Activated CD8-positive, alpha-beta memory T cell treated with anti-CD3 and anti-CD28 coated beads for 4 hours (primary cell): ENCODE data around the gene BBIP1.

Source experiments
- DNase-seq, 2 donors: peaks; one replicate each; pipeline ENCODE4 v3.0.0-alpha.2; 2020; ENCODE audit warnings: low read depth in 2 of 2

The BBIP1 gene, protein sequence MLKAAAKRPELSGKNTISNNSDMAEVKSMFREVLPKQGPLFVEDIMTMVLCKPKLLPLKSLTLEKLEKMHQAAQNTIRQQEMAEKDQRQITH

DNA sequence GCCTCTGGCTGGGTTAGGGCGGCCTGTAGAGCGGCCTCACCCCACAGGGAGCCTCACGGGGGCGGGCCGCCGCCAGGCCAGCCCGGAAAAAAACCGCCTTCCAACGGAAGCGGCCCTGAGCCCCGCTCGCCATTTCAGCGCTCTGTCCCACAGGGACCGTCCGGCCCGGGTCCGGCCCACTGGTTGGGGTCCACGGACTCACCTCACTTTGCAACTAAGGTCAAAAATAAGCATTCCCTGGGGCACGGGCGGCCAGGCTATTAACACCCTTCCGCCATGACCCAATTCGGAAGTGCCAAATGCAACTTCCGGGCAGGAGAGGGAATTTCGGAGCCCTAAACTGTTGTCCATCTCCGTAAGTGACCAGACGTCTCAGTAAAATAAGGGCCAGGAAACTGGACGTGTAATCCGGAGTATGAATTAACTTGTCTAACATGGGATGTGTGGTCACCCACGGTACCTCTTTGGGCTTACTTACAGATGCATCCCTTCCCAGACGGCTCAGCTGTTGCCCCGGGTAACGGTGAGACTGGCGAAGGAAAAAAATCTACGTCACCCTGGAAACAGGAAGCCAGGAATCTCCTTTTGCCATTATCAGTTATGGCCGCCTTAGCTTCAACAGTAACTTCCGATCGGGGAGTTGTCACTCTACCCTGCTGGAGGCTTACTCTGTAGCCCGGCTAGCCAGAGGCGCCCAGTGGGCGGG, at the start of gene BBIP1:
Gene BBIP1, minus strand, starts transcription at position 538 of the 706 bp plus-strand sequence. CDS start 1,023 bp downstream, outside the sequence.
- DNase-seq: peak in 1 of 2 donors; percentile 93

DNA sequence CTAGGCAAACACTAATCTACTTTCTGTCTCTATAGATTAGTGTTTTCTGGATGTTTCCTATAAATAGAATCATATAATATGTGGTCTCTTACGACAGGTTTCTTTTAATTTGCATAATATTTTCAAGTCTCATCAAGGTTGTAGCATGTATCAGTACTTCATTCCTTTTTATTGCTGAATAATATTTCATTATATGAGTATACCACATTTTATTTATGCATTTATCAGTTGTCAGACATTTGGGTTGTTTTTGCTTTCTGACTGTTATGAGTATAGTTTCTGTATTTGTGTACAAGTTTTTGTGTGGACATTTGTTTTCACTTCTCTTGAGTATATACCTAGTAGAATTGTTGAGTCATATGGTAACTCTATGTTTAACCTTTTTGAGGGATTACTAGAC, 48.7 kb upstream of the BBIP1 start:
- no peak for DNase-seq

DNA sequence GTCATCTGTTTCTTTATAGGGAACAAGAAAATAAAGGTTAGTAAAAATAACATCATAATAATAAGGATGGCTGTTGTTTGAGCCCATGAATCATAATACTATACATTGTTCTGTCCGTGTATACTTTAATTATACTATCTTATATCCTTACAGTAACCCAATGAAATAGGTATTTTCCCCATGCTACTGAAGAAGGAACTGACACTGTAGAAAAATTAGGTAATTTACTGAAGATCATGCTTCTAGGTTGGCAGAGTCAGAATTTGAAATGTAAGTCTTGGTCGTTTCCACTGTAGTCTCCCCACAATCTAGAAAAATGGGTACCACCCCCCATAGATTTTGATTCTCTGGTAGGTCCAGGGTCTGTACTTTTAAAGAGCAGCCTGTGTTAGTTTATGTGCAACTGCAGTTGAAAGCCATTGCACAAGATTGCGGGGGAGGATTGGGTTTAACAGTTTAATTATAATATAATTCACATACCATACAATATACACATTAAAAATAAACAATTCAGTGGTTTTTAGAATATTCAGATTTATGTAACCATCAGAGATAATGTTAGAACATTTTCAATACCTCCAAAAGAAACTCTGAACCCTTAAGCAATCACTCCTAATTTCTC, 48.1 kb upstream of the BBIP1 start:
- DNase-seq: no peak

DNA sequence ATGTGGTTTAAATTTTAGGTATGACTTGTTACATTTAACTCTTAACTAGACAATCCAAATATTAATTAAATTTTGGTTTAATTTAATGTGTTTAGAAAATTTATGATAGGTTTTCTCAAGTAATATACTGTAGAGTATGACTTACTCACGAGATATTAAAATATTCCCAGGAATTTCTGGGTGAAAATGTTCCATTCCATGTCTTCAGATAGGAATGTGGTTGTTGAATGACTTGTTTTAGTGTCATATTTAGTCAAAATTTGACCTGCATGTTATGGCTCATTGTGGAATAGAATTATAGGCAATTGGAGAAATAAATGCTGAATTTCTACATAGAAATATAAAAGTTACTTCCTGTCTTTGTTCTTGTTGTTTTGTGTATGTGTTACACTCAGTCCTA, 47.2 kb upstream of the BBIP1 start:
- DNase-seq: no peak

DNA sequence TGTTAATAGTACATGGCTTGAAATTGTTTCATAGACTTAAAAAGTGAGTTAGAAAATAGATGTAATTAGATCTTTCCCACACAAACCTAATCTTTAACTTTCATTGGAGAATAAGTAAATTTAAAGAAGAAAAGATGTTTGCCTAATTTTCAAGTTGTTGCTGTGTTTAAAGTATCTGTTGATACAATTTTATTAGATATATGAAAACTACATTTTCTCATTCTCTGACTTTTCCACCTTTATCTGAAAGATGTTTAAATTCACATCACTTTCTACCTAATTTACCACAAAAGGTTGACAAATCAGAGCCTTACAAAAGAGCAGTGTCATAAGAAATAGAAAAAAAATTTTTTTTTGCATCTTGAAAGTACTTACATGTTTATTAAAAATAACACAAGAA, 46.2 kb upstream of the BBIP1 start:
- no peak for DNase-seq

DNA sequence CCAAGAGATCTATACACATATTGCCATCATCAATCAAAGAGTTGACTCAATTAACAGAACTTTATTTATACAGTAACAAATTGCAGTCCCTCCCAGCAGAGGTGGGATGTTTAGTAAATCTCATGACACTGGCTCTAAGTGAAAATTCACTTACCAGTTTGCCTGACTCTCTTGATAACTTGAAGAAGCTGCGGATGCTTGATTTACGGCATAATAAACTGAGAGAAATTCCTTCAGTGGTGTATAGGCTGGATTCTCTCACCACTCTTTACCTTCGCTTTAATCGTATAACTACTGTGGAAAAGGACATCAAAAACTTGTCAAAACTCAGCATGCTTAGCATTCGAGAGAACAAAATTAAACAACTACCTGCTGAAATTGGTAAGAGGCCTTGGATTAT, 45.7 kb upstream of the BBIP1 start:
- no peak for DNase-seq

DNA sequence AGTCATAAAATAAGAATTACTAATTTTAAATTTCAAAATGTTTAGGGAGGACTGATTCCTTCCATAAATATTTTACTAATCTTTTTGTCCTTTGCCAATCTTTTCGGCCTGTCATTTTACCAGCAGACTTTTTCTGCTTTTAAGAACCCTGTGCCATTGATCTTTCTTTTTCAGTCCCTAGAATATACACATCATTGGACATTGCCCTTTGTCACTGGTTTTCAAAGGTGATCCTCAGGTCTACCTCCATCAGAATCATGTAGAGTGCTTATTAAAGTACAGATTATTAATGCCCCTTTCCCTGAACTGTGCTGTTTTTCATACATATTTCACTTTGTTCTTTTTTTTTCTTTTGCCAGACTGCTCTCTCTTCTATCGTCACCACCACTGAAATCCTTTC, 44.2 kb upstream of the BBIP1 start:
- no peak for DNase-seq

DNA sequence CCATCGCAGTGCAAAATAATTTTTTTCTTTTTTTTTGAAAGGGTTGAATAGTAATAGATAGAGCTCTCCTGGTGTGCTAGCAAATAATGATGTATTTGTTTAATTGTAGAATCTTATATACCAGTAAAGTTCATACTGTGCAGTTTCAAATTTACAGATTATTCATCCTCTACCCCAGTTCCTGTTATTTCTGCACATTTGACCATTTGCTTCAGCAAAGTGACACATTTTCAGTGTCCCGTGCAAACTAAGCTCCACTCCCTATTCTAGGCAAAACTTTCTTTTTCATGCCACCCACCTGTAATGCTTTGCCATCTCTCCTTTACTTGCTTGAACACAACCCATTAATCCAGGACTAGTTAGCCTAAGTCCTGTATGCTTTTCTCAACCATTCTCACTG, 43.5 kb upstream of the BBIP1 start:
- no peak for DNase-seq

DNA sequence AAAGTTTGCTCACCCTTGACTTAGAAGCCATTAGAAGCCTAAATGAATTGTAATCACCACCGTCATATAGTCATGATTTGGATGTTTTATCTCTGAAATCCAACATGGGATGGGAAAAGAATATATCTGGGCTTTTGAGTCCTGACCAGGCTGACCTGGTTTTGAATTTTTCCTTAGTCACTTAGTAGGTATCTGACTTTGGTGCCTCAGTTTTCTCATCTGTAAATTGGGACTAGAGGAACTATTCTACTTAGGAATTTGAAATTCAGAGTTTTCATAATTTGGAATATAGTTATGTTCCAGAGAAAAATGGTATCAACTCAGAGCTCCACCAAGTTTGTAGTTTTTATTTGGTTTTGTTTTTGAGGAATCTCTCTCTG, 41.3 kb upstream of the BBIP1 start:
- DNase-seq: no peak

DNA sequence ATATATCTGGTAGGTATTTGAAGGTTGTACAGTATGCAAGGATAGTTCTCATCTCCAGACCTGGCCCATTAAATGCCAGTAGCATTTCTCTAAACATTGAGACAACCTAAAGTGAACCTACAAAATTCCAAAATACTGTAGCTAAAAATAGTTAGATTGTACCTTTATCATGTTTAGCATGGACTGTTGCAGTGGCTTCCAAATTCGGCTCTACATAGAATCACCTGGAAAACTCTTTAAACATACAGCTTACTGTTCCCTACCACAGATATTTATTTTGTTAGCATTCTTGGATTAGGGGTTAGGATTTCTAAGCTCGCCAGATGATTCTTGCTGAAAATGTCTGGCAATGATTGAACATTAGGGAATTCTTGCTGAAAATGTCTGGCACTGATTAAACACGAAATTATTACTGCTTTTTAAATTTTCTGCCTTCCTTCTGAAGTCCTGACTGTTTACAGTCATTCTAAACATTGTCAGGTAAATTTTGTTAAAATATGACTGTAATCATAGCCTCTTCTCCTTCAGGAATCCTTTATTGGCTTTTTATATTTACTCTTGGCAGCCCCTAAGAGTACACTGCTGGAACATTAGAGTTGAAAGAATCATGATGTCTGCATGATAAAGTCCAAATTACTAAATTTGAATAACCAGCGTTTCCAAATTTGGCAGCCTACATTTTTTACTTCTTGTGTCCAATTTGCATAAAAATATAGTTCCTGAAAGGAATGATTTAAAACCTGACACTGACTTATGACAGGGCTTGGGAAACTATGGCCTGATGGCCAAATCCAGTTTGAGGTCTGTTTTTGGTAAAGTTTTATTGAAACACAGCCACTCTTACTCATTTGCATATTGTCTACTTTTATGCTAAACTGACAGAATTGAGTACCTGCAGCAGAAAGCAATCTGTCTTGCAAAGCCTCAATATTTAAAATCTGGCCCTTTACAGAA, 40.7 kb upstream of the BBIP1 start:
- DNase-seq: no peak

DNA sequence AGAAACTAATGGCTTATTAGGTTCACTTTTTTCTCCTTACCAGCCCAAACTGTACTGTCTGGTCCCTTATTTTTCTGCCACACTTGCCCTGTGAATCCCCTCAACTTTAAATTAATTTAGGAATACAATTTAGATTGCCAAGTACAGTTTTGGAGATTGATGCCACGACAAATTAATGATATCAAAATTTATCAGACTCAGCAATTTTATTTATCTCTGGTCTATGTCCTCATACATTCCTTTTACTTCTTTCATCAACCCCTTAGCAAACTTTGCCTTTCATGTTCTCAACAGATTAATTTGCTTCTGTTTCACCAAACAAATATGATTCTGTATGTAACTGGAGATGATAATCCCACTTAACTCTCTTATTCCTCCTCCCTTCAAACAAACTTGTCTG, 38.6 kb upstream of the BBIP1 start:
- DNase-seq: no peak

DNA sequence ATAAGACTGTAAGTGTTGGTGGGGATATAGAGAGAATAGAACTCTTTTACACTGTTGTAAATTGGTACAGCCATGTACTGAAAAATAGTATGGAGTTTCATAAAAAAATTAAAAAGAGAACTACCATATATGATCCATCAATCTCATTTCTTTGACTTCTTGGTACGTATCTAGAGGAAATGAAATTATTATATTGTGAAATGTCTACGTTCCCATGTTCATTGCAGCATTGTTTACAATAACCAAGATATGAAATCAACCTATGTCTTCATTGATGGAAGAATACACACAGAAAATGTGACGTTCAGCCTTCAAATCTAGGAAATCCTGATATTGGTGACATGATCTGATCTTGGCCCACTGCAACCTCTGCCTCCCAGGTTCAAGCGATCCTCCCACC, 32.4 kb upstream of the BBIP1 start:
- DNase-seq: no peak

DNA sequence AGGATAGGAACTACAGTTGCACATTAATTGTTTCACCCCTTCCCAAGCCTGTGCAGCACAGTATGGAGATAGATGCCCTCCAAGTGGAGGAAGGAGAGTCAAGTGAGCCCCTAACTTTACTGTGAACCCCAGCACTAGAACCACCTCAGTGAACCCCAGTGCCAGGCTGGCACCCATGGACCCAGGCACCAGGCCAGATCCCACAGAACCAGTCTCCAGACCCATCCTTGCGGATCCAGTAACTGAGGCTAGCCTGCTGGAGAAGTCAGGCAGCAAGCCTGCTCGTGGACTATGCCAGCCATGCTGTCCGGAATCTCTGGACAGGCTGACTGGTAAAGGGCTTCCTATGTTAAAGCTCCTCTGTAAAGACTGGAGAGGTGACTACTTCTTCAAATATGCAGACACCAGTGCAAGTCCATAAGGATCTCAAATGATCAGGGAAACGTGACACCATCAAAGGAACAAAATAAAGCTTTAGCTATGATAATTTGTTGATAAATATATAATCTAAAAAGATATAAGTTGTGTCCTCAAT, 28.1 kb upstream of the BBIP1 start:
- DNase-seq: no peak

DNA sequence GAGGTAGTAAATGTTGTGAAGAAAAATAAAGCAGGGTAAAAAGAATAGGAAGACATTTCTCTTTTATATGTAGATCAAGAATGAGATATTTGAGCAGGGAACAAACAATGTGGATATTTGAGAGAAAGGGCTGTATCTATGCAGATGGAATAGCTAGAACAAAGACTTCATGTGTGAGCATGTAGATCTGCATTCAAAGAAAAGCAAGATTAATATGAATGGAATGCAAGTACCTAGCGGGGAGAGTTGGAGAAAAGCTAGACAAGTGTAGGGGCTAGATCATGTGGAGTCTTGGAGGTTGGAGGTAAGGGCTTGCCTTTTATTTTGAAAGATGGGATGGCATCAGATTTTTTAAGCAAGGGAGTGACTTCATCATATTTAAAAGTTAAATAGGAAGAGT, 27.5 kb upstream of the BBIP1 start:
- no peak for DNase-seq

DNA sequence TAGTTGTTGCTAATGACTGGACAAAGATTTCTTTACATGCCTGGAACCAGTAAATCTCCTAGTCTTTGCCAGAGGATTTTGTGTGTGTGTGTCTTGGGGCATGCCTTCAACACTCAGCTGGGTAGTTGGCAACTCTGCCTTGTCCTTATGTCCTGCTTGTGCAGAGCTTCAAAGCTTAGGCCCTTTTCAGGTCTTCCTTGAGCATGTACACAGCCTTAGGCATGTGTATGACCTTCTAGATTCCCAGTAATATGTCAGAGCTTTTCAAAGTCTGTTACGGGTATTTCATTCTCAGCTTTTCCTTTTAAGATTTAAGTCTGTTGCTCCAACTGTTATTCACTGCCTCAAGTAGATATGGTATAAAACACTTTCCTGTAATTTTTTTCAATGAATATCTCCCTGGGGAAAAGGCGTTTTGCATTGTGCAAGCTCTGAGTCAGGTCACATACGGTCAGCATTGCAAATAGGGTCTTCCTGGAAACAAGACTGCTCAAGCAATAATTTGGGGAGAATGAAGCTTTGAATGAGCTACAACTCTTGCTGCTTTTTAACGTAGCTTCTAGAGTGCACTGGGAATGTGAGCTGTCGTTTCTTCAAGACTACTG, 25.9 kb upstream of the BBIP1 start:
- DNase-seq: no peak

DNA sequence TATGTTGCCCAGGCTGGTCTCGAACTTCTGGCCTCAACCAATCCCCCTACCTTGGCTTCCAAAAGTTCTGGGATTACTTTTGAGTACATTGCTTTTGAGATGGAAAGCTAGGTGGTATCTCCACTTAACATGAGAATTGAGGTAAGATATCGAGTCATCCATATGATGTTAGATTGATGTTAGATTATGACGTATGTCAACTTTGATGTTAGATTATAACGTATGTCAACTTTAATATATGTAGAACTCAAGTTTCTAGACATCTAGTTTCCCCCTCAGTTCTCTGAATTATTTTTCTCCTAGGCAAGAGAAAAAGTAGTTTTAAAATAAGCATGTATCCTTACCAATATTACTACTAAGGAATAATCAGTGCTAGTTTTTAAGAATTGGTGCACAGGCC, 20.4 kb upstream of the BBIP1 start:
- DNase-seq: no peak

DNA sequence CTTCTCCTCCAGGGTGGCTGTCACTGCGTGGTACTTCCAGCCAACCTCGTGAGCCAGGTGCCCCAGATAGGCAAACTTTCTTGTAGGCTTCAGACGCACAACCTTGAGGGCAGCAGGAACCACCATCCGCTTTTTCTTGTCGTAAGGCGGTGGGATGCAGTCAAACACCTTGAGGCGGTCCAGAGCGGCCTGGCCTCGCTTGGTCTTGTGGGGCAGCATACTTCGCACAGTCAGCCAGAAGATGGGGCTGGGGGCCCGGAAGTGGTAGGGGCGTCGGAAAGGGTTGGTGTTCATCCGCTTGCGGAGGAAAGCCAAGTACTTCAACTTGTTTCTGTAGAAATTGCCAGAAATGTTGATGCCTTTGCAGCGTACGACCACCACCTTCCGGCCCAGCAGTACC, 17.8 kb upstream of the BBIP1 start:
- DNase-seq: no peak

DNA sequence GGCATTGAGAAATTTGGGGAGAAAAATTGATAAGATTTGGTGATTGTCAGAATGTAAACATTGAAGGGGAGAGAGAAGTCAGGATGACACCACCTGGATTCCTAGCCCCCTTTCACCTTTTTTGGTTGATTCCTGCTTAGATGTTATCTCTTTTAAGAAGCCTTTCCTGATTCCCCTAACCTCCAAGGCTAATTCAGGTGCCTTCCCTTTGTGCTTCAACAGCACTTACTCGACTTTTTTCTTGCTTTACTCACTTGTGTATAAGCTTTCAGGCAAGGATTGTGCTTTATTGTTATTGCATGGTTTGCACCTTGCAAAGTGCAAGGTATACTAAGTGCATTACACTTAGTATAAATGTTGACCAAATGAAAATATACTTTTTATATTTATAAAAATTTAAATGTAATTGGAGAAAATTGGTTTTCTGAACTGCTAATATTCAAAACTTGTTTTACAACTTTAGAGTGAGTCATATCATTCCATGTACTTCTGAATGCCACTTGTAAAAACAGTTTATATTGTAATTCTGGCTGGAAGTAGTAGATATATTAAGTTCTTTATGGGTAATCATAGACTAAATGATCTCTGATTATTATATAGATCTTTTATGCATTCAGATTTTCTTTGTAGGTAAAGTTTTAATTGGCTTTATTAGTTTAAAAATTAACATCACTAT, 13.7 kb upstream of the BBIP1 start:
- DNase-seq: no peak

DNA sequence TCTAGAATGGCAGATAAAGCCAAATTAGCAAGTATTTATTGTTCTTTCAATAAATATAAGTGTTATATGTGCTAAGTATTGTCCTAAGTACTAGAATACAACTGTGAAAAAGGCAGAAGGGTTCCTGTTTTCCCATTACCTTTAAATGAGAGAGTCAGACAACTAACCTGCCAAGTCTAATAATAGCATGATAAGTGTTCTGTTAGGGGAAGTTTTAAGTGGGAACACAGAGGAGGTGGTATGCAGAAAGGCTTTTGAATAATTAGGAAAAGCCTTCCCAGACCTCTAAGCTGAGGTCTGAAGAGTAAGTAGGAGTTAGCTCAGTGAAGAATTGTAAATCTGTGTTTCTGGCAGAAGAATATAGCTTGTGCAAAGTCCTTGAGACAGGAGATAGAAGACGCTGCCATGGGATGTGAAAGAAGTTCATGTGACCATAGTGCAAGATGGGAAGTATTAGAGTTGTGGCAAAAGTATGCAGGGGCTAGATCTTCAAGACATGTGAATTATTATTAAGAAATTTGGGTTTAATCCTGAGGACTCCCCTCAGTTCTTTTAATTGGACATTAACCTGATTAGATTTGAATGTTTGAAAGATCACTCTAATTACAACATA, 12.9 kb upstream of the BBIP1 start:
- no peak for DNase-seq

DNA sequence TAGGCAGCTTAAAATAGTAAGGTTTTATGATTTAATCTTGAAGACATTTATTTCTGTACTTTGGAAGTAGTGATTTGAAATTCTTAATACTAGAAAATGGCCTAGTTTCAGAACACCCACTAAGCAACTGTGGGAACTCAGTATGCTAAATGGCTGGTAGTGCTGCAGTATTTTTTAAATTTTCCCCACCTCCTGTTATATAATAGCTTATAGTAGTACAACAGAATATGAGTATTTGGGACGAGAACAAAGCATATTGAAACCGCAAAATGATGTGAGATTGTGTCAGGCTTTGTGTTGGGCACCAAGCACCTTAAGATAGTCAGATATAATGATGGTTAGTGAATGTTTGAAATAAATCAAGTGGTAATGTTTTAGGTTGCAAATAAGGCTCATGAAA, 8.5 kb upstream of the BBIP1 start:
- DNase-seq: no peak
